Vagina (tissue), 2 donors: ENCODE measurements around the gene CARHSP1.

Experiments
- CTCF ChIP-seq, 3 experiments: fragments of 450-650 bp in 2 of 3; fragments of 200-600 bp in 1 of 3; sonication (generic) in 1 of 3; IDR thresholded peaks; one replicate each; pipeline ENCODE4 v1.5.1; 2017 to 2019; ENCODE audit warnings: antibody characterized with exemption in 3 of 3, mild to moderate bottlenecking in 2 of 3, moderate library complexity in 2 of 3
- POLR2A ChIP-seq, 2 donors: fragments of 450-650 bp; IDR thresholded peaks; one replicate each; pipeline ENCODE4 v1.6.1; 2017; ENCODE audit warnings: antibody characterized with exemption in 2 of 2, mild to moderate bottlenecking in 2 of 2, moderate library complexity in 2 of 2
- POLR2AphosphoS5 ChIP-seq, 2 donors: sonication (generic); formaldehyde crosslinking; IDR thresholded peaks; one replicate each; pipeline ENCODE4 v1.9.0; 2017; ENCODE audit warnings: antibody characterized with exemption in 2 of 2, mild to moderate bottlenecking in 2 of 2, low read depth in 1 of 2; ENCODE audit not compliant: insufficient read depth in 1 of 2

GRCh38 chr16:8850279-8850885, 18.4 kb downstream of the CARHSP1 start:
- no peak for TF ChIP-seq CTCF (IDR thresholded peaks at IDR 0.05)
- no peak for TF ChIP-seq POLR2A (IDR thresholded peaks at IDR 0.05)
- peak; percentile 39 to 65 for TF ChIP-seq POLR2AphosphoS5 (IDR thresholded peaks at IDR 0.05; ENCODE audit: insufficient read depth in 1 of 2, low read depth in 1 of 2)
